ENCODE results near the gene DLGAP1. TPM values are rescaled to one million over a fixed set of nuclear protein-coding genes. Genes with fewer than 3 reads are reported as not detected.

Gene DLGAP1
- total and polyA plus RNA-seq, 2 of the 8 experiments (the other 6 are each of a cell fraction or from before 2014, with no cell fraction given) = 11.8 to 16.9 TPM

DNA sequence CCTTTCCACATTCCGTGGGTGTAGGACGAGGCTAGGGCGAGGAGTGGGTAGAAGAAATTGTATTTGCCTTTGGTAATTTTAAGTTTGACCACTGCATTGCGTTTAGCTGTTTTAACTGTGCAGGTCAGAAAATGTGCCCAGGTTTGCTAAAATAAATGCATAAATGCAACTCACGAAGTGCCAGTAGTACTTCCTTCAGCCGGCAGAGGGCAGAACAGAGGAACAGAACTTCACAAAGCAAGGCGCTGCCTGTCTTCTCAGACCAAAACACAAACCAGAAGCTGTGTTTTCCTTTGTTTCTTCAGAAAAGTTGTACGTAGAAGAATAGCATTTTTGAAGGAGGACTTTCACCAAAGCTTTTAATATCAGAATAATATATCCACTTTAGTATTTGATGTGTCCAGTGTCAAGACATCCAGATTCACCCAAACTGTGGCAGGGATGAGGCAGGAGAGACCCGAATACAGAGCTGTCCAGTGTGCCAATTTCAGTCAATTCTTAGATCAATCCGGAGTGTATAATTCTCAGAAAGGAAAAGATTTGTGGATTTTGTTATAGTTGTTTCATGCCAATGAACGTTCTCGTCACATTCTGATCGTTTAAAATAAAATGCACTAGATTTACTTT is 348.6 kb downstream of the DLGAP1 start:
- H3K27me3 ChIP-seq (replicated peaks in 1 of 4; ENCODE audit: control insufficient read depth in 3 of 4, extremely low read depth in 1 of 4, insufficient read depth in 3 of 4, low read length in 3 of 4) = no peaks in the 10 kb centered on the region
- H3K27ac ChIP-seq (ENCODE audit: low read depth, low read length) = no peak overlapping the region
- no peaks in the 10 kb centered on the region for H3K9me3 ChIP-seq (ENCODE audit: insufficient read depth in 2 of 2, low read depth in 1 of 2, low read length in 1 of 2)
- H3K4me2 ChIP-seq (ENCODE audit: insufficient read depth in 1 of 2, low read depth in 2 of 2, low read length in 2 of 2) = no peak overlapping the region
- no peak overlapping the region for H2AK5ac ChIP-seq (ENCODE audit: low read depth, low read length)
- H2BK5ac ChIP-seq (ENCODE audit: low read depth, low read length) = no peak overlapping the region
- H3K4me3 ChIP-seq (ENCODE audit: extremely low read depth in 1 of 4, insufficient read depth in 2 of 4, low read depth in 3 of 4, low read length in 4 of 4) = no peak overlapping the region
- no peak overlapping the region for H4K8ac ChIP-seq (ENCODE audit: extremely low read depth, insufficient read depth, low read length)
- CTCF ChIA-PET (ENCODE audit: partially characterized antibody) = interaction anchor here (0.6 to 5.1 kb wide), 52 partner anchors 10 to 1277 kb away, joined by 3 to 69 read pairs (median 4); partner anchors contain the start of gene DLGAP1
- H3K4ac ChIP-seq (replicated peaks; ENCODE audit: insufficient read length, low read depth, low read length) = no peak overlapping the region
- WGBS, 2 experiments (ENCODE audit: extremely low coverage in 1 of 2, insufficient coverage in 1 of 2, insufficient read length in 1 of 2, insufficient replicate concordance in 2 of 2, low coverage in 1 of 2, low lambda C conversion rate in 2 of 2, missing lambda C conversion rate in 1 of 2) = 37% methylated on average over 13 of the region's 13 CpGs; no CpG with 5 or more reads in 1 of the 2 experiments
- H4K5ac ChIP-seq (ENCODE audit: insufficient read length, low read depth, low read length) = peak overlapping the region; percentile 7
- H3K36me3 ChIP-seq (ENCODE audit: control insufficient read depth in 2 of 4, insufficient read depth in 4 of 4, low read length in 3 of 4) = no peaks in the 10 kb centered on the region; a peak in 1 of 8 replicates
- H4K20me1 ChIP-seq (replicated peaks in 1 of 2; ENCODE audit: control insufficient read depth in 1 of 2, insufficient read depth in 2 of 2, low read length in 2 of 2) = no peaks in the 10 kb centered on the region
- POLR2A ChIA-PET (ENCODE audit: partially characterized antibody) = interaction anchor here (1.5 to 2.1 kb wide), 3 partner anchors 10 to 230 kb away, joined by 6 read pairs; no protein-coding TSS in a partner anchor
- no peak overlapping the region for H2AFZ ChIP-seq (ENCODE audit: low read length)
- DNase-seq (ENCODE audit: low read depth in 1 of 2, low spot score in 2 of 2) = peak in 1 of 2 experiments; percentile 88
- no peak overlapping the region for H3K23ac ChIP-seq (ENCODE audit: insufficient read length)
- FAIRE-seq = peak; percentile 95
- H3K18ac ChIP-seq (ENCODE audit: extremely low read depth, low read length) = peak overlapping the region; percentile 72; the same call in 1 of the 2 replicates
- 0 out of 2 replicates have a peak overlapping the region, but pooled peaks have one; percentile 92 for H2BK20ac ChIP-seq (ENCODE audit: low read length)
- H2BK15ac ChIP-seq (ENCODE audit: low read length) = no peak overlapping the region
- no peak overlapping the region for H3K56ac ChIP-seq (replicated peaks; ENCODE audit: insufficient read length, low read depth, low read length)
- no peak overlapping the region for H2BK12ac ChIP-seq (ENCODE audit: low read depth, low read length)
- H3K79me1 ChIP-seq (ENCODE audit: low read depth, low read length) = no peaks in the 10 kb centered on the region
- TF ChIP-seq, protein P1, sequence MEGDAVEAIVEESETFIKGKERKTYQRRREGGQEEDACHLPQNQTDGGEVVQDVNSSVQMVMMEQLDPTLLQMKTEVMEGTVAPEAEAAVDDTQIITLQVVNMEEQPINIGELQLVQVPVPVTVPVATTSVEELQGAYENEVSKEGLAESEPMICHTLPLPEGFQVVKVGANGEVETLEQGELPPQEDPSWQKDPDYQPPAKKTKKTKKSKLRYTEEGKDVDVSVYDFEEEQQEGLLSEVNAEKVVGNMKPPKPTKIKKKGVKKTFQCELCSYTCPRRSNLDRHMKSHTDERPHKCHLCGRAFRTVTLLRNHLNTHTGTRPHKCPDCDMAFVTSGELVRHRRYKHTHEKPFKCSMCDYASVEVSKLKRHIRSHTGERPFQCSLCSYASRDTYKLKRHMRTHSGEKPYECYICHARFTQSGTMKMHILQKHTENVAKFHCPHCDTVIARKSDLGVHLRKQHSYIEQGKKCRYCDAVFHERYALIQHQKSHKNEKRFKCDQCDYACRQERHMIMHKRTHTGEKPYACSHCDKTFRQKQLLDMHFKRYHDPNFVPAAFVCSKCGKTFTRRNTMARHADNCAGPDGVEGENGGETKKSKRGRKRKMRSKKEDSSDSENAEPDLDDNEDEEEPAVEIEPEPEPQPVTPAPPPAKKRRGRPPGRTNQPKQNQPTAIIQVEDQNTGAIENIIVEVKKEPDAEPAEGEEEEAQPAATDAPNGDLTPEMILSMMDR (IDR thresholded peaks at IDR 0.05; ENCODE audit: control extremely low read depth in 1 of 3, insufficient read depth in 1 of 3, low read depth in 1 of 3, low read length in 3 of 3) = peak; percentile 54 to 84 (median 67)
- no peak for TF ChIP-seq CHD2 (IDR thresholded peaks at IDR 0.05; ENCODE audit: low read length)
- TF ChIP-seq BRCA1 (IDR thresholded peaks at IDR 0.05; ENCODE audit: low read depth, low read length) = no peak
- 0 out of 2 replicates have a peak, but pooled peaks have one; percentile 6 for TF ChIP-seq TEAD4 (IDR thresholded peaks at IDR 0.05; ENCODE audit: low read depth, low read length)
- TF ChIP-seq RAD21 (IDR thresholded peaks at IDR 0.05 in 1 of 2, conservative IDR thresholded peaks at IDR 0.05 in 1 of 2; ENCODE audit: low read depth in 2 of 2, low read length in 2 of 2) = peak; percentile 79 to 82
- no peaks in the 10 kb centered on the region for H3K79me2 ChIP-seq (ENCODE audit: control insufficient read depth in 1 of 2, insufficient read depth in 2 of 2, low read length in 2 of 2)
- H4K91ac ChIP-seq (replicated peaks; ENCODE audit: insufficient read length, low read length) = peak overlapping the region; percentile 1
- H2BK120ac ChIP-seq (replicated peaks; ENCODE audit: low read depth, low read length) = no peak overlapping the region
- H3K9ac ChIP-seq (replicated peaks in 1 of 4; ENCODE audit: extremely low read depth in 1 of 4, low read depth in 3 of 4, low read length in 3 of 4) = no peak overlapping the region
- H3K23me2 ChIP-seq (ENCODE audit: low read depth, low read length) = no peaks in the 10 kb centered on the region
- no peak overlapping the region for H3K14ac ChIP-seq (ENCODE audit: insufficient read length)
- H3K4me1 ChIP-seq (replicated peaks in 1 of 4; ENCODE audit: control insufficient read depth in 3 of 4, insufficient read depth in 4 of 4, low read length in 3 of 4) = peaks cover 2 to 14% (median 9%) of the 10 kb centered on the region in 4 experiments; a peak in 6 of 7 replicates
